H9 (cell line): ENCODE results near the gene KANSL1. TPM values are rescaled to one million over a fixed set of nuclear protein-coding genes. Genes with fewer than 3 reads are reported as not detected.
A peak's percentile ranks its signal among the peaks of the same experiment; 100 is the strongest.

ENCODE experiments used
- DNase-seq: peaks from one replicate; pipeline ENCODE4 v3.0.0-alpha.2; 2017
- H2AFZ ChIP-seq: one replicate; pipeline ENCODE4 v1.6.1; 2013; ENCODE audit warnings: mild to moderate bottlenecking, low read length, control low read depth, moderate library complexity
- H2AK5ac ChIP-seq: 2 replicates; pipeline ENCODE4 v1.6.1; 2013; ENCODE audit warnings: low read length, control low read depth, mixed read lengths; ENCODE audit not compliant: insufficient read length
- H2BK120ac ChIP-seq: one replicate; pipeline ENCODE4 v1.6.1; 2013; ENCODE audit warnings: low read depth, mild to moderate bottlenecking, low read length, control low read depth, inconsistent platforms; ENCODE audit not compliant: poor library complexity, severe bottlenecking
- H2BK12ac ChIP-seq: 2 replicates; pipeline ENCODE4 v1.6.1; 2013; ENCODE audit warnings: low read length, control low read depth, mixed read lengths, low read depth; ENCODE audit not compliant: insufficient read length
- H2BK15ac ChIP-seq: 2 replicates; pipeline ENCODE4 v1.6.1; 2013; ENCODE audit warnings: low read depth, low read length, control low read depth
- H2BK20ac ChIP-seq: one replicate; pipeline ENCODE4 v1.6.1; 2013; ENCODE audit warnings: low read depth, mild to moderate bottlenecking, low read length, control low read depth, inconsistent platforms; ENCODE audit not compliant: poor library complexity, severe bottlenecking
- H2BK5ac ChIP-seq: 2 replicates; pipeline ENCODE4 v1.6.1; 2013; ENCODE audit warnings: low read length, control low read depth, mixed read lengths; ENCODE audit not compliant: insufficient read length
- H3K14ac ChIP-seq: 2 replicates; pipeline ENCODE4 v1.6.1; 2013; ENCODE audit warnings: low read length, control low read depth; ENCODE audit not compliant: insufficient read depth
- H3K18ac ChIP-seq: 2 replicates; pipeline ENCODE4 v1.6.1; 2013; ENCODE audit warnings: low read depth, mild to moderate bottlenecking, mixed read lengths, low read length, control low read depth; ENCODE audit not compliant: insufficient read length
- H3K23ac ChIP-seq: 2 replicates; pipeline ENCODE4 v1.6.1; 2013; ENCODE audit warnings: low read length, control low read depth, mixed read lengths, low read depth; ENCODE audit not compliant: insufficient read length
- H3K23me2 ChIP-seq: 2 replicates; pipeline ENCODE4 v1.6.1; 2013; ENCODE audit warnings: low read depth, mild to moderate bottlenecking, mixed read lengths, low read length, control low read depth; ENCODE audit not compliant: insufficient read length, poor library complexity, severe bottlenecking
- H3K27ac ChIP-seq: 2 replicates; pipeline ENCODE4 v1.5.1; 2013; ENCODE audit warnings: low read length, control low read depth, mixed read lengths, low read depth; ENCODE audit not compliant: insufficient read length
- H3K27me3 ChIP-seq: 2 replicates; pipeline ENCODE4 v1.6.1; 2013; ENCODE audit warnings: low read length, control low read depth, inconsistent platforms; ENCODE audit not compliant: insufficient read depth
- H3K4ac ChIP-seq: 2 replicates; pipeline ENCODE4 v1.6.1; 2013; ENCODE audit warnings: low read depth, mild to moderate bottlenecking, control low read depth, inconsistent platforms, low read length, moderate library complexity
- H3K4me1 ChIP-seq: 2 replicates; pipeline ENCODE4 v1.6.1; 2013; ENCODE audit warnings: low read length, control low read depth, inconsistent platforms; ENCODE audit not compliant: insufficient read depth
- H3K4me2 ChIP-seq: 2 replicates; pipeline ENCODE4 v1.6.1; 2013; ENCODE audit warnings: low read length, control low read depth, mixed read lengths; ENCODE audit not compliant: insufficient read length, insufficient read depth
- H3K56ac ChIP-seq: 2 replicates; pipeline ENCODE4 v1.6.1; 2013; ENCODE audit warnings: low read depth, mild to moderate bottlenecking, mixed read lengths, low read length, control low read depth; ENCODE audit not compliant: insufficient read length
- H3K79me1 ChIP-seq: 2 replicates; pipeline ENCODE4 v1.6.1; 2013; ENCODE audit warnings: low read depth, mild to moderate bottlenecking, moderate library complexity, low read length, control low read depth, inconsistent platforms; ENCODE audit not compliant: insufficient read depth, poor library complexity, severe bottlenecking
- H3K79me2 ChIP-seq: 2 replicates; pipeline ENCODE4 v1.6.1; 2013; ENCODE audit warnings: low read length, control low read depth, inconsistent platforms; ENCODE audit not compliant: insufficient read depth
- H3K9ac ChIP-seq: 2 replicates; pipeline ENCODE4 v1.6.1; 2013; ENCODE audit warnings: low read length, control low read depth, mixed read lengths; ENCODE audit not compliant: insufficient read length; ENCODE audit errors: extremely low read depth
- H3K9me3 ChIP-seq: one replicate; pipeline ENCODE4 v1.6.1; 2013; ENCODE audit warnings: low read depth, low read length, inconsistent platforms; ENCODE audit not compliant: control insufficient read depth
- H3T11ph ChIP-seq: one replicate; pipeline ENCODE4 v1.6.1; 2013; ENCODE audit warnings: mild to moderate bottlenecking, low read length, control low read depth, inconsistent platforms
- H4K20me1 ChIP-seq: one replicate; pipeline ENCODE4 v1.6.1; 2013; ENCODE audit not compliant: control insufficient read depth, insufficient read length, insufficient read depth
- H4K5ac ChIP-seq: 2 replicates; pipeline ENCODE4 v1.6.1; 2013; ENCODE audit warnings: low read depth, mild to moderate bottlenecking, mixed read lengths, low read length, control low read depth; ENCODE audit not compliant: insufficient read length
- H4K8ac ChIP-seq: replicated peaks from 2 replicates; pipeline ENCODE4 v1.6.1; 2013; ENCODE audit warnings: low read length, control low read depth, mixed read lengths, low read depth; ENCODE audit not compliant: insufficient read length
- H4K91ac ChIP-seq: 2 replicates; pipeline ENCODE4 v1.6.1; 2013; ENCODE audit warnings: low read depth, mild to moderate bottlenecking, moderate library complexity, mixed read lengths, low read length, control low read depth; ENCODE audit not compliant: insufficient read length
- H3K27ac Mint-ChIP-seq, 3 experiments: 2 replicates in 2 of 3; 3 replicates in 1 of 3; pipeline ENCODE4 v1.8.0; 2020 to 2021; ENCODE audit warnings: mixed read lengths in 3 of 3, mild to moderate bottlenecking in 1 of 3, moderate library complexity in 1 of 3
- H3K27me3 Mint-ChIP-seq: 2 replicates; pipeline ENCODE4 v1.8.0; 2021; ENCODE audit warnings: low read depth, mild to moderate bottlenecking, moderate library complexity, mixed read lengths
- H3K36me3 Mint-ChIP-seq, 3 experiments: 2 replicates in 2 of 3; 3 replicates in 1 of 3; pipeline ENCODE4 v1.8.0; 2020 to 2021; ENCODE audit warnings: low read depth in 3 of 3, mixed read lengths in 3 of 3; ENCODE audit not compliant: insufficient read depth in 1 of 3
- H3K4me1 Mint-ChIP-seq, 2 experiments: 2 replicates each; pipeline ENCODE4 v1.8.0; 2020; ENCODE audit warnings: mixed read lengths in 2 of 2
- H3K4me3 Mint-ChIP-seq, 2 experiments: 2 replicates in 1 of 2; 3 replicates in 1 of 2; pipeline ENCODE4 v1.8.0; 2020 to 2021; ENCODE audit warnings: mild to moderate bottlenecking in 2 of 2, mixed read lengths in 2 of 2, moderate library complexity in 1 of 2
- H3K9me3 Mint-ChIP-seq, 2 experiments: 2 replicates in 1 of 2; 3 replicates in 1 of 2; pipeline ENCODE4 v1.8.0; 2020; ENCODE audit warnings: mild to moderate bottlenecking in 2 of 2, mixed read lengths in 2 of 2, moderate library complexity in 1 of 2
- WGBS: extraction: QIAGEN DNeasy Blood & Tissue Kit; methylation state at CpG from one replicate; pipeline ENCODE4 v1.1.7; 2013; ENCODE audit warnings: missing lambda C conversion rate, low lambda C conversion rate, mixed read lengths; ENCODE audit not compliant: insufficient read length; ENCODE audit errors: extremely low coverage; 5-methylcytosine and 5-hydroxymethylcytosine counted together
- total RNA-seq: library from RNA; stranded (reverse); gene quantifications from 2 replicates; pipeline ENCODE4 v1.2.1, GENCODE V29; 2021
- TF ChIP-seq, protein P1 (sequence below): fragments of 200-600 bp; sonication (generic); conservative IDR thresholded peaks from 3 replicates; pipeline ENCODE4 v1.8.0; 2021; ENCODE audit warnings: antibody characterized with exemption, mild to moderate bottlenecking

KANSL1 gene
- total RNA-seq, 1 experiment from 2014 or later: 114 TPM

DNA sequence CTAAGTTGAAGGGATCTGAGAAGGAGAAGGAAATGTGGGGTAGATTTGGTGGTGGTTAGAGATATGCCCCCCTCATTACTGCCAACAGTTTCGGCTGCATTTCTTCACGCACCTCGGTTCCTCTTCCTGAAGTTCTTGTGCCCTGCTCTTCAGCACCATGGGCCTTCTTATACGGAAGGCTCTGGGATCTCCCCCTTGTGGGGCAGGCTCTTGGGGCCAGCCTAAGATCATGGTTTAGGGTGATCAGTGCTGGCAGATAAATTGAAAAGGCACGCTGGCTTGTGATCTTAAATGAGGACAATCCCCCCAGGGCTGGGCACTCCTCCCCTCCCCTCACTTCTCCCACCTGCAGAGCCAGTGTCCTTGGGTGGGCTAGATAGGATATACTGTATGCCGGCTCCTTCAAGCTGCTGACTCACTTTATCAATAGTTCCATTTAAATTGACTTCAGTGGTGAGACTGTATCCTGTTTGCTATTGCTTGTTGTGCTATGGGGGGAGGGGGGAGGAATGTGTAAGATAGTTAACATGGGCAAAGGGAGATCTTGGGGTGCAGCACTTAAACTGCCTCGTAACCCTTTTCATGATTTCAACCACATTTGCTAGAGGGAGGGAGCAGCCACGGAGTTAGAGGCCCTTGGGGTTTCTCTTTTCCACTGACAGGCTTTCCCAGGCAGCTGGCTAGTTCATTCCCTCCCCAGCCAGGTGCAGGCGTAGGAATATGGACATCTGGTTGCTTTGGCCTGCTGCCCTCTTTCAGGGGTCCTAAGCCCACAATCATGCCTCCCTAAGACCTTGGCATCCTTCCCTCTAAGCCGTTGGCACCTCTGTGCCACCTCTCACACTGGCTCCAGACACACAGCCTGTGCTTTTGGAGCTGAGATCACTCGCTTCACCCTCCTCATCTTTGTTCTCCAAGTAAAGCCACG, 165.9 kb downstream of the KANSL1 start:
- peak overlapping the region in 1 of 2 experiments; percentile 57; a peak in 1 of 5 replicates for H3K4me3 Mint-ChIP-seq
- no CpG with 5 or more reads among the region's 12 CpGs for WGBS
- H2BK5ac ChIP-seq: no peak overlapping the region
- peaks cover 2% of the 10 kb centered on the region; the same call in 1 of the 2 replicates for H3K4me1 ChIP-seq
- no peaks in the 10 kb centered on the region for H3K79me1 ChIP-seq
- no peak overlapping the region for H4K8ac ChIP-seq
- H4K5ac ChIP-seq: no peak overlapping the region
- no peaks in the 10 kb centered on the region; the same call in 1 of the 2 replicates for H3K27me3 Mint-ChIP-seq
- no peak overlapping the region for H3K27ac ChIP-seq
- no peak overlapping the region for H2AFZ ChIP-seq
- no peak overlapping the region for H2BK15ac ChIP-seq
- H3K4me1 Mint-ChIP-seq: peaks cover 34 to 43% of the 10 kb centered on the region in 2 experiments
- no peak overlapping the region for H4K91ac ChIP-seq
- H3K4me2 ChIP-seq: no peak overlapping the region
- no peak for DNase-seq
- H3K18ac ChIP-seq: no peak overlapping the region
- no peak overlapping the region for H2AK5ac ChIP-seq
- no peaks in the 10 kb centered on the region for H3K23me2 ChIP-seq
- no peaks in the 10 kb centered on the region for H3K9me3 Mint-ChIP-seq
- H2BK20ac ChIP-seq: no peak overlapping the region
- H3K27me3 ChIP-seq: no peaks in the 10 kb centered on the region
- H4K20me1 ChIP-seq: no peaks in the 10 kb centered on the region
- no peak overlapping the region for H2BK12ac ChIP-seq
- no peaks in the 10 kb centered on the region for H3K79me2 ChIP-seq
- peaks cover 20 to 57% (median 50%) of the 10 kb centered on the region in 3 experiments; a peak in 6 of 7 replicates for H3K36me3 Mint-ChIP-seq
- no peak overlapping the region for H3K23ac ChIP-seq
- H3K4ac ChIP-seq: no peak overlapping the region
- no peak overlapping the region; the same call in 1 of the 2 replicates for H3K14ac ChIP-seq
- H3K56ac ChIP-seq: no peak overlapping the region
- no peak overlapping the region for H3T11ph ChIP-seq
- peak overlapping the region; percentile 66 to 86 (median 85) for H3K27ac Mint-ChIP-seq
- no peak overlapping the region for H2BK120ac ChIP-seq
- H3K9me3 ChIP-seq: no peaks in the 10 kb centered on the region
- TF ChIP-seq, protein P1, sequence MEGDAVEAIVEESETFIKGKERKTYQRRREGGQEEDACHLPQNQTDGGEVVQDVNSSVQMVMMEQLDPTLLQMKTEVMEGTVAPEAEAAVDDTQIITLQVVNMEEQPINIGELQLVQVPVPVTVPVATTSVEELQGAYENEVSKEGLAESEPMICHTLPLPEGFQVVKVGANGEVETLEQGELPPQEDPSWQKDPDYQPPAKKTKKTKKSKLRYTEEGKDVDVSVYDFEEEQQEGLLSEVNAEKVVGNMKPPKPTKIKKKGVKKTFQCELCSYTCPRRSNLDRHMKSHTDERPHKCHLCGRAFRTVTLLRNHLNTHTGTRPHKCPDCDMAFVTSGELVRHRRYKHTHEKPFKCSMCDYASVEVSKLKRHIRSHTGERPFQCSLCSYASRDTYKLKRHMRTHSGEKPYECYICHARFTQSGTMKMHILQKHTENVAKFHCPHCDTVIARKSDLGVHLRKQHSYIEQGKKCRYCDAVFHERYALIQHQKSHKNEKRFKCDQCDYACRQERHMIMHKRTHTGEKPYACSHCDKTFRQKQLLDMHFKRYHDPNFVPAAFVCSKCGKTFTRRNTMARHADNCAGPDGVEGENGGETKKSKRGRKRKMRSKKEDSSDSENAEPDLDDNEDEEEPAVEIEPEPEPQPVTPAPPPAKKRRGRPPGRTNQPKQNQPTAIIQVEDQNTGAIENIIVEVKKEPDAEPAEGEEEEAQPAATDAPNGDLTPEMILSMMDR: no peak
- no peak overlapping the region for H3K9ac ChIP-seq
